ENCODE results near the gene SLC9A4.

The SLC9A4 gene

DNA sequence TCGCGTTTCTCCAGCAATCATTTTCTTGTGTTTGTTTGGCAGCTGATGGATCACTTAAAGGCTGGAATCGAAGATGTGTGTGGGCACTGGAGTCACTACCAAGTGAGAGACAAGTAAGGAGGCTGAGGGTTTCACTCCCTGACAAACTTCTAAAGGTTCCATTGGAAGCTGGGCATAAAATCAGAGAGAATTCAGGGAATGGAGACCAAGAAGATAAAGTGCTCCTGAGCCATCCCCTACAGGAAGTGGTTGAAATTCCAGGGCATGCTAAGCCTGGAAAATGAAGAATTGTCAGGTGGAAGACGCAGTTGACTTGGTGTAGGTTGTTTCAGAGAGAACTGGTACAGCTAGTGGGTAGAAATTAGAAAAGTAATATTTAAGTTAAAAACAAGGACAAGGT, 39.1 kb downstream of the SLC9A4 start:
- TF ChIP-seq ISL1 (CRISPR knock-in tag; IDR thresholded peaks at IDR 0.05) (no peak), ZNF8 (CRISPR knock-in tag; IDR thresholded peaks at IDR 0.05) (no peak), ESRRG (CRISPR knock-in tag; IDR thresholded peaks at IDR 0.05) (no peak), ARNTL (CRISPR knock-in tag; IDR thresholded peaks at IDR 0.05; ENCODE audit: borderline replicate concordance, low read depth) (no peak), ZNF565 (CRISPR knock-in tag; conservative IDR thresholded peaks at IDR 0.05; ENCODE audit: low read depth) (no peak), TOX (CRISPR knock-in tag; IDR thresholded peaks at IDR 0.05; ENCODE audit: borderline replicate concordance) (no peak), BACH2 (CRISPR knock-in tag; IDR thresholded peaks at IDR 0.05; ENCODE audit: borderline replicate concordance) (no peak), ZFP30 (CRISPR knock-in tag; IDR thresholded peaks at IDR 0.05) (no peak), CSRNP3 (CRISPR knock-in tag; IDR thresholded peaks at IDR 0.05) (no peak), CREB5 (CRISPR knock-in tag; IDR thresholded peaks at IDR 0.05; ENCODE audit: low read depth) (no peak), CSDC2 (CRISPR knock-in tag; IDR thresholded peaks at IDR 0.05) (no peak), SNAI2 (CRISPR knock-in tag; IDR thresholded peaks at IDR 0.05) (no peak)
- TF ChIP-seq, protein P1, sequence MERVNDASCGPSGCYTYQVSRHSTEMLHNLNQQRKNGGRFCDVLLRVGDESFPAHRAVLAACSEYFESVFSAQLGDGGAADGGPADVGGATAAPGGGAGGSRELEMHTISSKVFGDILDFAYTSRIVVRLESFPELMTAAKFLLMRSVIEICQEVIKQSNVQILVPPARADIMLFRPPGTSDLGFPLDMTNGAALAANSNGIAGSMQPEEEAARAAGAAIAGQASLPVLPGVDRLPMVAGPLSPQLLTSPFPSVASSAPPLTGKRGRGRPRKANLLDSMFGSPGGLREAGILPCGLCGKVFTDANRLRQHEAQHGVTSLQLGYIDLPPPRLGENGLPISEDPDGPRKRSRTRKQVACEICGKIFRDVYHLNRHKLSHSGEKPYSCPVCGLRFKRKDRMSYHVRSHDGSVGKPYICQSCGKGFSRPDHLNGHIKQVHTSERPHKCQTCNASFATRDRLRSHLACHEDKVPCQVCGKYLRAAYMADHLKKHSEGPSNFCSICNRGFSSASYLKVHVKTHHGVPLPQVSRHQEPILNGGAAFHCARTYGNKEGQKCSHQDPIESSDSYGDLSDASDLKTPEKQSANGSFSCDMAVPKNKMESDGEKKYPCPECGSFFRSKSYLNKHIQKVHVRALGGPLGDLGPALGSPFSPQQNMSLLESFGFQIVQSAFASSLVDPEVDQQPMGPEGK (CRISPR knock-in tag; IDR thresholded peaks at IDR 0.05; ENCODE audit: borderline replicate concordance): no peak
- TF ChIP-seq, protein P2, sequence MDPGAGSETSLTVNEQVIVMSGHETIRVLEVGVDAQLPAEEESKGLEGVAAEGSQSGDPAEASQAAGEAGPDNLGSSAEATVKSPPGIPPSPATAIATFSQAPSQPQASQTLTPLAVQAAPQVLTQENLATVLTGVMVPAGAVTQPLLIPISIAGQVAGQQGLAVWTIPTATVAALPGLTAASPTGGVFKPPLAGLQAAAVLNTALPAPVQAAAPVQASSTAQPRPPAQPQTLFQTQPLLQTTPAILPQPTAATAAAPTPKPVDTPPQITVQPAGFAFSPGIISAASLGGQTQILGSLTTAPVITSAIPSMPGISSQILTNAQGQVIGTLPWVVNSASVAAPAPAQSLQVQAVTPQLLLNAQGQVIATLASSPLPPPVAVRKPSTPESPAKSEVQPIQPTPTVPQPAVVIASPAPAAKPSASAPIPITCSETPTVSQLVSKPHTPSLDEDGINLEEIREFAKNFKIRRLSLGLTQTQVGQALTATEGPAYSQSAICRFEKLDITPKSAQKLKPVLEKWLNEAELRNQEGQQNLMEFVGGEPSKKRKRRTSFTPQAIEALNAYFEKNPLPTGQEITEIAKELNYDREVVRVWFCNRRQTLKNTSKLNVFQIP (CRISPR knock-in tag; IDR thresholded peaks at IDR 0.05; ENCODE audit: borderline replicate concordance, low read depth): no peak
- ATAC-seq: no peak

DNA sequence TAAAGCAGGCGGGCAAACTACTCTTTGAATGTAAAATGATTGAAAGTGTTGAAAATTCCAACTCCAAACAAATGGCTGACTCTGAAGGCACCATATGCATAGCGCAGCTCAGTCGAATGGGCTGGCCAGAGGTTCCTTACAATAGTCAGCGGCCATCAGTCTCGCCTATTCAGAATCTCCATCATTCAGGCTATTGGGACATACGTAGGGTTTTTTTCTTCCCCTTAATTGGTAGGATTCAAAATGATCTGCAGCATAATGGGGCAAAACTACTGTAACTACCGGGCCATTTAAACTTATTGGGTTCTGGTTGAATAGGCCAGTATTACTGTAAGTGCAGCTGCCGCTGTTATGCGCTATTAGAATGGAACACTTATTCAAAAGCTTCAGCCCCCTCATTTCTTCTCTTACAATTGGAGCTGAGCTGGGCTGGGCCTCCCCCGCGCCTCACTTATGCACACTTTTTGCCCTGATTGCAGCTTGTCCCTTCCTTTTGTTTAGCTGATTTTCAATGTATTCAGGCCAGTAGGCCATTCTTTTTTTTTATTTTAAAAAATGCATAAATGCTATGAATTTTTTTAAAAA, 40.4 kb downstream of the SLC9A4 start:
- TF ChIP-seq CSRNP3 (CRISPR knock-in tag; IDR thresholded peaks at IDR 0.05) (no peak), BACH2 (CRISPR knock-in tag; IDR thresholded peaks at IDR 0.05; ENCODE audit: borderline replicate concordance) (no peak)
- TF ChIP-seq, protein P3, sequence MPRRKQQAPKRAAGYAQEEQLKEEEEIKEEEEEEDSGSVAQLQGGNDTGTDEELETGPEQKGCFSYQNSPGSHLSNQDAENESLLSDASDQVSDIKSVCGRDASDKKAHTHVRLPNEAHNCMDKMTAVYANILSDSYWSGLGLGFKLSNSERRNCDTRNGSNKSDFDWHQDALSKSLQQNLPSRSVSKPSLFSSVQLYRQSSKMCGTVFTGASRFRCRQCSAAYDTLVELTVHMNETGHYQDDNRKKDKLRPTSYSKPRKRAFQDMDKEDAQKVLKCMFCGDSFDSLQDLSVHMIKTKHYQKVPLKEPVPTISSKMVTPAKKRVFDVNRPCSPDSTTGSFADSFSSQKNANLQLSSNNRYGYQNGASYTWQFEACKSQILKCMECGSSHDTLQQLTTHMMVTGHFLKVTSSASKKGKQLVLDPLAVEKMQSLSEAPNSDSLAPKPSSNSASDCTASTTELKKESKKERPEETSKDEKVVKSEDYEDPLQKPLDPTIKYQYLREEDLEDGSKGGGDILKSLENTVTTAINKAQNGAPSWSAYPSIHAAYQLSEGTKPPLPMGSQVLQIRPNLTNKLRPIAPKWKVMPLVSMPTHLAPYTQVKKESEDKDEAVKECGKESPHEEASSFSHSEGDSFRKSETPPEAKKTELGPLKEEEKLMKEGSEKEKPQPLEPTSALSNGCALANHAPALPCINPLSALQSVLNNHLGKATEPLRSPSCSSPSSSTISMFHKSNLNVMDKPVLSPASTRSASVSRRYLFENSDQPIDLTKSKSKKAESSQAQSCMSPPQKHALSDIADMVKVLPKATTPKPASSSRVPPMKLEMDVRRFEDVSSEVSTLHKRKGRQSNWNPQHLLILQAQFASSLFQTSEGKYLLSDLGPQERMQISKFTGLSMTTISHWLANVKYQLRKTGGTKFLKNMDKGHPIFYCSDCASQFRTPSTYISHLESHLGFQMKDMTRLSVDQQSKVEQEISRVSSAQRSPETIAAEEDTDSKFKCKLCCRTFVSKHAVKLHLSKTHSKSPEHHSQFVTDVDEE (CRISPR knock-in tag; IDR thresholded peaks at IDR 0.05): no peak
- ATAC-seq: peak; percentile 47

DNA sequence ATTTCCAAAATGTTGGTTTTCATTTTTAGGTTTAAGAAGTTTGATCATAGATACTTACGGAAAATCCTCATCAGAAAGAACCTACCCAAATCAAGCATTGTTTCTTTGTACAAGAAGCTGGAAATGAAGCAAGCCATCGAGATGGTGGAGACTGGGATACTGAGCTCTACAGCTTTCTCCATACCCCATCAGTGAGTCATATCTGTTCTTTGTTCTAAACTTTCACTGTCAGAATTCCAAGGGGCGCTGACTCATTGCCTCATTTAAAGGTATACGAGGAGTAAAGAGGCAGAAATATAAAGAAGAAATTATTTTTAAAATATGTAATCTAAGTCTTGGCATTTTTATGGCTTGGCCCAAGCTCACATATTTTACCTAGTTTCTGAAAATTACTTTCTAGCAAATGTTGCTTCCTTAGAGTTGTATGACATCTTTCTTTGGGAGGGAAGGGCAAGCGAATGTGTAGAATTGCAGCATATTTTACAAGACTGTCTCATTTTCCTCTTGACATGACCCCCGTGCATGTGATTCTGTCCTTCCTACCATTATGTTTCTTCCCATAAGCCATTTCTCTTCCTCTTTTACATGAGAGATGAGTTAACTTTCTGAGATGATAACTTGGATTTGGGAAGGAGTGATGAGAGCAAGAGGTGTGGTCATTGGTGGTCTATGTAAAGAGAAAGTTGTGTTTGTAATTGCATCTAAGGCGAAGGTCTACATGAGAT, 41.2 kb downstream of the SLC9A4 start:
- peak; percentile 100 for ATAC-seq
- TF ChIP-seq ISL1 (CRISPR knock-in tag; IDR thresholded peaks at IDR 0.05): 0 out of 2 replicates have a peak, but pooled peaks have one; percentile 9
- TF ChIP-seq, protein P3 (CRISPR knock-in tag; IDR thresholded peaks at IDR 0.05): no peak
